ENCODE results near the gene HPSE2. TPM values are rescaled to one million over a fixed set of nuclear protein-coding genes. Genes with fewer than 3 reads are reported as not detected.

Gene HPSE2
- total RNA-seq, 1 experiment from 2014 or later: not detected

DNA sequence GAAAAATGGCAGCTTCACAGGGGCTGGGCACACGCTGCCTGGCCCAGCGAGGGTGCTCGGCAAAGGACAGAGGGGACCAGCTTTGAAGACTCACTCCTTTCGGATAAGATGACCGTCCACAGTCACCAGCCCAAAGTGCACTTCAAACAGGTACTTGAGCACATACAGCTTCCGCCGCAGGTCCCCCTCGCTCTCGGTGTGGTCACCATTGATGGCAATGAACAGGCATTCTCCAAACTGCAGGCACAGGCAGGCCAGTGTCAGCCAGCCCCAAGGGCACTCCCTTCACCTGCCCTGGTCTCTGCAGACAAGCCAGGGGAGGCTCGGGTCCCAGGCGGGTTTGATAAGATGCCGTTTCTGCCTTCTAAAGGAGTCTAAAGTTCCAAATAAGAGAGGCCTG lies 800.5 kb downstream of the HPSE2 start:
- POLR2A ChIA-PET: no interaction called here
- H3K4me1 ChIP-seq (ENCODE audit: control insufficient read depth, insufficient read depth, low read length): no peaks in the 10 kb centered on the region
- DNase-seq (ENCODE audit: low read depth, low spot score): no peak
- no peak for ATAC-seq
- H3K9me3 ChIP-seq (ENCODE audit: control insufficient read depth, insufficient read depth, low read depth, low read length): no peaks in the 10 kb centered on the region
- H3K27ac ChIP-seq (ENCODE audit: low read length): no peak overlapping the region
- TF ChIP-seq, protein P1, sequence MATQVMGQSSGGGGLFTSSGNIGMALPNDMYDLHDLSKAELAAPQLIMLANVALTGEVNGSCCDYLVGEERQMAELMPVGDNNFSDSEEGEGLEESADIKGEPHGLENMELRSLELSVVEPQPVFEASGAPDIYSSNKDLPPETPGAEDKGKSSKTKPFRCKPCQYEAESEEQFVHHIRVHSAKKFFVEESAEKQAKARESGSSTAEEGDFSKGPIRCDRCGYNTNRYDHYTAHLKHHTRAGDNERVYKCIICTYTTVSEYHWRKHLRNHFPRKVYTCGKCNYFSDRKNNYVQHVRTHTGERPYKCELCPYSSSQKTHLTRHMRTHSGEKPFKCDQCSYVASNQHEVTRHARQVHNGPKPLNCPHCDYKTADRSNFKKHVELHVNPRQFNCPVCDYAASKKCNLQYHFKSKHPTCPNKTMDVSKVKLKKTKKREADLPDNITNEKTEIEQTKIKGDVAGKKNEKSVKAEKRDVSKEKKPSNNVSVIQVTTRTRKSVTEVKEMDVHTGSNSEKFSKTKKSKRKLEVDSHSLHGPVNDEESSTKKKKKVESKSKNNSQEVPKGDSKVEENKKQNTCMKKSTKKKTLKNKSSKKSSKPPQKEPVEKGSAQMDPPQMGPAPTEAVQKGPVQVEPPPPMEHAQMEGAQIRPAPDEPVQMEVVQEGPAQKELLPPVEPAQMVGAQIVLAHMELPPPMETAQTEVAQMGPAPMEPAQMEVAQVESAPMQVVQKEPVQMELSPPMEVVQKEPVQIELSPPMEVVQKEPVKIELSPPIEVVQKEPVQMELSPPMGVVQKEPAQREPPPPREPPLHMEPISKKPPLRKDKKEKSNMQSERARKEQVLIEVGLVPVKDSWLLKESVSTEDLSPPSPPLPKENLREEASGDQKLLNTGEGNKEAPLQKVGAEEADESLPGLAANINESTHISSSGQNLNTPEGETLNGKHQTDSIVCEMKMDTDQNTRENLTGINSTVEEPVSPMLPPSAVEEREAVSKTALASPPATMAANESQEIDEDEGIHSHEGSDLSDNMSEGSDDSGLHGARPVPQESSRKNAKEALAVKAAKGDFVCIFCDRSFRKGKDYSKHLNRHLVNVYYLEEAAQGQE (IDR thresholded peaks at IDR 0.05; ENCODE audit: insufficient read depth in 1 of 2, low read depth in 2 of 2, low read length in 1 of 2): no peak
- TF ChIP-seq POLR2AphosphoS5 (IDR thresholded peaks at IDR 0.05; ENCODE audit: low read depth, low read length) (no peak), SIN3A (IDR thresholded peaks at IDR 0.05; ENCODE audit: borderline replicate concordance, insufficient read depth, low read depth, low read length) (no peak), TCF7L2 (IDR thresholded peaks at IDR 0.05; ENCODE audit: low read depth, low read length) (no peak)
- TF ChIP-seq, protein P2, sequence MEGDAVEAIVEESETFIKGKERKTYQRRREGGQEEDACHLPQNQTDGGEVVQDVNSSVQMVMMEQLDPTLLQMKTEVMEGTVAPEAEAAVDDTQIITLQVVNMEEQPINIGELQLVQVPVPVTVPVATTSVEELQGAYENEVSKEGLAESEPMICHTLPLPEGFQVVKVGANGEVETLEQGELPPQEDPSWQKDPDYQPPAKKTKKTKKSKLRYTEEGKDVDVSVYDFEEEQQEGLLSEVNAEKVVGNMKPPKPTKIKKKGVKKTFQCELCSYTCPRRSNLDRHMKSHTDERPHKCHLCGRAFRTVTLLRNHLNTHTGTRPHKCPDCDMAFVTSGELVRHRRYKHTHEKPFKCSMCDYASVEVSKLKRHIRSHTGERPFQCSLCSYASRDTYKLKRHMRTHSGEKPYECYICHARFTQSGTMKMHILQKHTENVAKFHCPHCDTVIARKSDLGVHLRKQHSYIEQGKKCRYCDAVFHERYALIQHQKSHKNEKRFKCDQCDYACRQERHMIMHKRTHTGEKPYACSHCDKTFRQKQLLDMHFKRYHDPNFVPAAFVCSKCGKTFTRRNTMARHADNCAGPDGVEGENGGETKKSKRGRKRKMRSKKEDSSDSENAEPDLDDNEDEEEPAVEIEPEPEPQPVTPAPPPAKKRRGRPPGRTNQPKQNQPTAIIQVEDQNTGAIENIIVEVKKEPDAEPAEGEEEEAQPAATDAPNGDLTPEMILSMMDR (IDR thresholded peaks at IDR 0.05): no peak
- H3K36me3 ChIP-seq (ENCODE audit: control insufficient read depth, insufficient read depth, low read length): peaks cover 18% of the 10 kb centered on the region
- in situ Hi-C loops (cut with HindIII; ENCODE audit: low pct_unique_long_range_greater_than_20kb, low sequenced_read_pairs) (no loop called here), intact Hi-C loops (cut with micrococcal nuclease; ENCODE audit: unreplicated experiment) (no loop called here)
- BruUV-seq (replicated peaks): no TSS peak
- CTCF ChIA-PET: no interaction called here
- H3K4me3 ChIP-seq (ENCODE audit: low read depth in 2 of 2, low read length in 2 of 2): no peak overlapping the region
- no peaks in the 10 kb centered on the region for H3K27me3 ChIP-seq (ENCODE audit: control insufficient read depth, insufficient read depth, low read length)

DNA sequence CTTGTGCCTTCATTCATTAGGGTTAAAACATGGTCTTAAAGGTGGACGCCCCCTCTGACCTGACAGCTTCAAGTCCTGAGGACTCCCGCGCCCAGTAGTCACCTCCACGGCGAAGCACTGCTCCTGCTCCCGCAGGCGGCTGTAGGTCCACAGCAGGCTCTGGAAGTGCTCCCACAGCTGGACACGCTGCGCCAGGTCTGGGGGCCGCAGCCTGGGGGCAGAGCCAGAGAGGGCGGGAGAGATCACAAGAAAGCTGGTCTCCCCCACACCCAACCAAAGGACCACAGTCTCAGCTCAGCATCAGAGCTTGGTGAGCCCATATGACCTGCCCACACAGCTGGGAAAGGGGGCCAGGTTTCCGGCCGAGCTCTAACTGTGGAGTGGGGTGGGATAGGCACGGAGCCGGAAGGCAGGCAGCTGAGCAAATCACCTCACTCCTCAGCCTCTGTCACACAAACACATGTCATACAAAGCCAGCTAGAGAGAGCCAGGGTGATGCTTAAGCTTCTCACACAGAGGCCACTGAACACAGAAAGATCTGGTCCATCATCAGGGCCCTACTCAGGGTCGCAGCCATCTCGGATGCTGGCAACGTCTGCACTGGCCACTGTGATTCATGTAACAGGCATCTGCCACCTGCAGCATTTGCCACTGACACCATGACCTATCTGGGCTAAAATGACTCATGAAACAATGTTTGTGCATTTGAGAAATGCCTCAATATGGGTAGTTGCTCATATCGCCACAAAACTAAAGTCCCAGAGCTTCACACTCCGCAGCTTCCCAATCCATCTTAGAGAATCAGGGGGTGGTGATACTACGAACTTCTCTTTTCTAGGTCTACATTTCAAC lies 801.5 kb downstream of the HPSE2 start:
- no peaks in the 10 kb centered on the region for H3K4me1 ChIP-seq (ENCODE audit: control insufficient read depth, insufficient read depth, low read length)
- intact Hi-C loops (cut with micrococcal nuclease; ENCODE audit: unreplicated experiment): no loop called here
- ChIA-PET CTCF (no interaction called here), POLR2A (no interaction called here)
- TF ChIP-seq, protein P2 (IDR thresholded peaks at IDR 0.05): no peak
- TF ChIP-seq POLR2AphosphoS5 (IDR thresholded peaks at IDR 0.05; ENCODE audit: low read depth, low read length): no peak
- TF ChIP-seq, protein P1 (IDR thresholded peaks at IDR 0.05; ENCODE audit: insufficient read depth in 1 of 2, low read depth in 2 of 2, low read length in 1 of 2): no peak
- no peak for TF ChIP-seq TCF7L2 (IDR thresholded peaks at IDR 0.05; ENCODE audit: low read depth, low read length)
- no peak for TF ChIP-seq SIN3A (IDR thresholded peaks at IDR 0.05; ENCODE audit: borderline replicate concordance, insufficient read depth, low read depth, low read length)
- ATAC-seq (peak; percentile 54; the same call in 1 of the 2 replicates), DNase-seq (ENCODE audit: low read depth, low spot score) (no peak)
- H3K27me3 ChIP-seq (ENCODE audit: control insufficient read depth, insufficient read depth, low read length): no peaks in the 10 kb centered on the region
- no TSS peak for BruUV-seq (replicated peaks)
- in situ Hi-C loops (cut with HindIII; ENCODE audit: low pct_unique_long_range_greater_than_20kb, low sequenced_read_pairs): no loop called here
- no peak overlapping the region for H3K27ac ChIP-seq (ENCODE audit: low read length)
- H3K36me3 ChIP-seq (ENCODE audit: control insufficient read depth, insufficient read depth, low read length): peaks cover 20% of the 10 kb centered on the region
- no peak overlapping the region for H3K4me3 ChIP-seq (ENCODE audit: low read depth in 2 of 2, low read length in 2 of 2)
- H3K9me3 ChIP-seq (ENCODE audit: control insufficient read depth, insufficient read depth, low read depth, low read length): no peaks in the 10 kb centered on the region
